GM21825 (cell line): ENCODE data around the gene CCDC9.
"Not testable (repeated sequence)": the region's sequence is repeated elsewhere in the genome, so short reads cannot be mapped to it uniquely, and the experiment has no call there.

ENCODE experiments used
- ATAC-seq: cut with Tn5 transposase; IDR thresholded peaks from one replicate; pipeline ENCODE4 v1.9.1; 2021; ENCODE audit warnings: mild to moderate bottlenecking, moderate library complexity; ENCODE audit not compliant: unreplicated experiment

The CCDC9 gene

DNA sequence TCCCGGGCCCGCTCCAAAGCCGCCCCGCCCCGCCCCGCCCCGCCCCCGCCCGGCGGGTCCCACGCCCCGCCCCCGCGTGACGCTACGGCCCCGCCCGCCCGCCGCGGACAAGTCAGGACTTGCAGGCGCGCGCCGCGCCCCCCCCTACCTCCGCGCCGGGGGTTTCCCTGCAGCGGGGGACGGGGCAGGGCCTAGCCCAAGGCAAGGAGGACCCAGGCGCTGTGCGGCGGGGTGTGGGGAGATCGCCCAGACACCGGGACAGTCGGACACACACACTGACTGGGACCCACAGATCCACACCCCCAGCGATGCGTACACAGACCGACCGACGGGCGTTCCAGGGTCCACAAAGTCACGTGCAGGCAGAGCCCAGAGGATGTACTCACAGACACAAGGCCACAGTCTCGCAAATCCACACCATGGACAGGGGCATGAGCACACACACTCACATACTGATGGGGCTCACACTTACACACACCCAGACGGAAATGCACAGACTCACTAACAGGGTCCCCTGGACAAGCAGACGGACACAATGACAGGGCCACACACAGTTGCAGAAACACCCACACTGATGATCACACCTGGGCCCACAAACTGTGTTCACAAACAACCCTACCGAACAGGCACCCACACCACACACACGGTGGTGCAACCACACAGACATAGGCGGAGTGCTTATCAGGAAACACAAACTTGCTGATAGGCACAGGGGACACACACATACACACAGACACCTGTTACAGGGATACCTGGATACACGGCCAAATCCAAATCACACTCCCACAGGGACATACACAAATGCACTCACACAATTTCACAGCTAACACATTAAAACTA is 24.9 kb upstream of the CCDC9 start:
- ATAC-seq: peak; percentile 33

- ATAC-seq: no peak
These were observed 23.7 kb upstream of the CCDC9 start for GRCh38 chr19:47232422-47233211.

DNA sequence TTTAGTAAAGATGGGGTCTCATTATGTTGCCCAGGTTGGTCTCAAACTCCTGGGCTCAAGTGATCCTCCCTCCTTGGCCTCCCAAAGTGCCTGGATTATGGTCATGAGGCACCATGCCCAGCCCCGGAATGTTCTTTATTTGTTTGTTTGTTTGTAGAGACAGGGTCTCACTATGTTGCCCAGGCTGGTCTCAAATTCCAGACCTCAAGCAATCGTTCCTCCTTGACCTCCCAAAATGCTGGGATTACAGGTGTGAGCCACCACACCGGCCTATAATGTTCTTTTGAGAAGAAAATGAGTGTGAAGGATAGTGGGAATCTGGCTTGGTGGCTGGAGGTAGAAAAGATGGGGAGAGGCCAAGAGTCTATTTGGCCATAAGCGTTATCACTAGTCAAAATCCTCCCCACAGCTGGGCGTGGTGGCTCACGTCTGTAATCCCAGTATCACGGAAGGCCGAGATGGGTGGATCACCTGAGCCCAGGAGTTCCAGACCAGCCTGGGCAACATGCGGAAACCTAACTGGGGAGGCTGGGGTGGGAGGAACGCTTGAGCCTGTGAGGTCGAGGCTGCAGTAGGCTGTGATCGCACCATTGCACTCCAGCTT is 20.2 kb upstream of the CCDC9 start:
- ATAC-seq: no peak

DNA sequence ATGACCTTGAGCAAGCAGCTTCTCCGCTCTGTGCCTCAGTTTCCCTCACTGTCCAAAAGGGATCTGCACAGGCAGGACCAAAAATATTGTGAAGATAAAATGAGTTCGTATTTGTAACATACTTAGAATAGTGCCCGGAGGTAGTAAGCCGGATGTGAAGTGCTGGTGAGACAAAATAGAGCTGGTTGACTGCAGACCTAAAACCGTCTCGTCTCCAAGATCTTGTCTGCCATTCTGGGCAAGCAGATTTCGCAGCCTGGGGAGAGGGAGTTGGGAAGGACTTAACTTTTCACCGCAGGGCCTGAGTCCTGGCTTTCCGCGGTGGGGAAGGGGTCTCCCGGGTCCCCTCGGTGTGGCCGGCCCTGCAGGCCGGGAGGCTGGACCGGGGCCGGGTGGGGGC is 17.2 kb upstream of the CCDC9 start:
- no peak for ATAC-seq

DNA sequence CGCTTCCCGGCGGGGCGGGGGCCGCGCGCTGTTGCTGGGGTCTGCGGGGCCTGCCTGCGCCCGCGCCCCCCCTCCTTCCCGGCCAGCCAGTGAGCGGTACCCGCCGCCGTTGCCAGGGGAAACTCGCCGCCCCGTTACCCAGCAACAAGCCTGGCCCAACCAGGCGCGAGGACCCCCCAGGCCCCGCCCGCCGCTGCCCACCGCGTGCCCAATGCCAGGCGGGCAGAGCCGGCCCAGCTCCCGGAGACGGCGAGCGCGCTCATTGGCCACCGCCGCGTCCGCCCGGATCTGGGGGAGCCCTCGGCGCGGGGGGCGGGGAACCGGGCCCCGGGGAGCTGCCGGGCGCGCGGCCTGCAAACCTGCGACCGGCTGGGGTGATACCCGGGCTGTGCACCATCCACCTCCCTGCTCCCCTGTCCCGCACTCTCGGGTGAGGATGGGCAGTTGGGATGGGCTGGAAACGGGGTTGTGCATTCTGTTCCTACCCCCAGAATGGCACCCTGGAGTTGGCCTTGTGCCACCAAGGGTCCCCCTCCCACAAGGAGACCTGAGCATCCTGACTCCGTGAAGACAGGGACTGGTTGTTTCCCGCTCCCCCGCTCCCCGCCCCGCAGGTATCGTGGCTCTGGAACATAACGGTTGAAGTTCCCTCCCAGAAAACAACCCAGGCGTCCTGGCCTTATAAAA is 16.6 kb upstream of the CCDC9 start:
- ATAC-seq: no peak

DNA sequence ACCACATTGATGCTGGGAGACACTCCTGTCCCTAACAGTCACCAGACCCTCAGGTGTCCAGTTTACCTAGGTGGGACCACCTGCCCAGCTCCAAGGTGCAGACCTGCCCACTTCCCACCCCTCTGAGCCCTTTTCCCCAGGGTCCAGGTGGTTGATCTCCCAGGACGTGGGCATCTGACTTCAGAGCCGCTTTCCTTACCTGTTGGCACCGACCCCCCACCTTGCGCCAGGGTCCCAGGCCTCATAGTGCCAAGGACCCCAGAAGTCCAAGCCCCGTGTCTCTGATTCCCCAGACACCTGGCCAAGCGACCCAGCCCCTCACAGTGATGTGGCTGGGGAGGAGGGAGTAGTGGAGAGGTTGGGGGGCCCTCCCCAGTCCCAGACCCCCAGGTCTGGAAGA is 15.8 kb upstream of the CCDC9 start:
- no peak for ATAC-seq

GRCh38 chr19:47240996-47241918 is 15.1 kb upstream of the CCDC9 start:
- ATAC-seq: no peak

DNA sequence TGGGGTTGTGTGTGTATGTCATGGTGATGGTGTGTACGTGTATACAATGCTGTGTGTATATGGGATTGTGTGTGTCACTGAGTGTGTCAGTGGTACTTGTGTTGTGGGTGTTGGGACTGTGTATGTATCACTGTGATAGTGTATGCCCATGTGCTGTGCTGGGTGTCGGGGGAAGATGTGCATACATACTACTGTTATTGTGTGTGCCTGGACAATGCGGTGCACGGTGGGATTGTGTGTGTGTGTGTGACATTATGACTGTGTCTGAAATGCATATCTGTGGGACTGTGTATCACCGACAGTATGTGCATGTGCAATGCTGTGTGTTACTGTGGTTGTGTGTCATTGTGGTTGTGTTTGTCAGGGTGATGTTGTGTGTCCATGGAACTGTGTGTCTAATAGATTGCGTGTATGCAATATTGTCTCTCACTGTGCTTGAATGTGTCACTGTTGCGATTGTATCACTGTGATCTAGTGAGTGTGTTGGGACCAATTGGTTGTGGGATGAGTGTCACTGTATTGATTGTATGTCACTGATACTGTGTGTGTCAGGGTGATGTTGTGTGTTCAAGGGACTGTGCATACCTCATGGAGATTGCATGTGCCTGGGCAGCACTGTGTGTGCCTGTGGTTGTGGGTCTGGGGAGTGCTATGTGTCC is 14.3 kb upstream of the CCDC9 start:
- no peak for ATAC-seq

DNA sequence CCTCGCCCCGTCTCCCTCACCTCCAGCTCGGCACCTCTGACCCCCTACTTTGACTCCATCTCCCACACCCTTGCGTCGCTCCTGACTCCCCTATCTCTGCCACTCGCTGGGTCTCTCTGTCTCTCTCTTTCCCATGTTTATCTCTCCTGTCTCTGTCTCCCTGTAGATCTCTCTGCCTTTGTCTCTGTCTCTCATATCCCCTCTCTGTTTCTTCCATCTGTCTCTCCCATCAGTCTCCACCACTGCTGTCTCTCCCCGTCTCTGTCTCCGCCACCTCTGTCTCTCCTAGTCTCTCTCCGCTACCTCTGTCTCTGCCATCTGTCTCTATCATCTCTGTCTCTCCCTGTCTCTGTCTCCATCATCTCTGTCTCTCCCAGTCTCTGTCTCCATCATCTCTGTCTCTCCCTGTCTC is 13.0 kb upstream of the CCDC9 start:
- ATAC-seq: no peak

DNA sequence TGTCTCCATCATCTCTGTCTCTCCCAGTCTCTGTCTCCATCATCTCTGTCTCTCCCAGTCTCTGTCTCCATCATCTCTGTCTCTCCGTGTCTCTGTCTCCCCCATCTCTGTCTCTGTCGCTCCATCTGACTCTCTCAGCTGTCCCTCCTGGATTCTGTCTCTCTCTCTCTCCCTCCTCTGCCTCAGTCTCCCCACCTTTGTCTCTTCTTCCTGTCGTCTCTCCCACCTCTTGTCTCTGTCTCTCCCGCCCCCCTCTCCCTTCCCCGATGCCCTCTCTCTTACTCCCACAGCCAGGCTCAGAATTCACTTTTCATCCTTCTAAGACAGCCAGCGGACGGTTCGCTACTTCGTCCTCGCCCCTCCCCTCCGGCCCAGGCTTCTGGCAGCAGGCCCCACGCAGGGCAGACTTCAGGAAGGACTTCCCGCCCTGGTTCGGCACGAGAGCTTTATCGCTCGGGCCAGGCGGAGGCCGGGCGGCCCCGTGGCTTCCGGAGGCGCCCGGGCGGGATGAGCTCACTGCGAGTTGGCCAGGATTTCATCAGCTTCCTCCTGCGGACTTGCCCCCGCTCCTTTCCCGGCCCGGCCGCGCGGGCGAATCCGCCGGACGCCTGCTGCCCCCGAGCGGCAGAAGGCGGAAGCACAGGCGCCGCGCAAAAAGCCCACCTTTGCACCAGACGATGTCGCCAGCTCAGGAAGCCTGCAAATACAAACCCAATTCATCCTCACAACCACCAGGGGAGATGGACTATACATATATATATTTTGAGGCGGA is 12.4 kb upstream of the CCDC9 start:
- ATAC-seq: peak; percentile 58

GRCh38 chr19:47247308-47247990 is 8.9 kb upstream of the CCDC9 start:
- ATAC-seq: no peak

- ATAC-seq: not testable (repeated sequence)
These were observed 3.3 kb upstream of the CCDC9 start for GRCh38 chr19:47253016-47253415.

GRCh38 chr19:47253467-47253881 is 2.9 kb upstream of the CCDC9 start:
- ATAC-seq: no peak

GRCh38 chr19:47253970-47254369 is 2.4 kb upstream of the CCDC9 start:
- ATAC-seq: no peak

- peak; percentile 56 for ATAC-seq
These were observed 527 bp downstream of the CCDC9 start for GRCh38 chr19:47256693-47257410.

DNA sequence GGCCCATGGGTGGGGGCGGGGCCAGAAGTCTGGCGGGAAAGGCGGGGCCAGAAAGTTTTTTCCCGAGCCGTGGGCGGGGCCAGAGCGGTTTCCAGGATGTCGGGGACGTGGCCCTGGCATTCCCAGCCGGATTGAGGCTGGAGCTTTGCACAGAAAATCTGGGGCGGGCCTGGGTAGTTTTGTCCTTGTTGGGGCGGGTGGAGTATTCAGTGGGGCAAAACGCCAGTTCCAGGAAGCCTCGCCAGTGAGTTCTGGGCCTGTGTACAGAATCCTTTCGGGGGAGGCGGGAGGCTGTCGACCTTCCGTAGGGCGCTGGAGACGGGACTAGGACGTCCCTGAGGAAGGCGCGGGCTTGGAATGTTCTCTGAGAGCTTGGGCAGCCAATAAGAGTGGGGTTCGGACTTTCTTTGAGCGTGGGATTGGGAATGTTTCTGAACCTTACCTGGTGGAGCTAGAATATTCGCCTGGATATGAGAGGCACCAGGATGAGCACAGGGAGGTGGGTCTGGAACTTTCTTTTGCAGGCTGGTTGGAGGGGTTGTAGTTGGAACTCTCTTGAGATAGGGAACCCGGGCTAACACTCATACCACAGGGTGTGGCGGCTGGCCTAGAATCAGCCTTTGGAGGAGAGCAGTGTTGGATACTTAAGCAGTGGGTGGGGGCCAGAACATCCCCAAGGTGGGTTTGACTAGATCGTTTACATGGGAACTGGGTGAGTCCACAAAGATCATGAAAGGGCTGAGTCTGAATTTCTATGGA is 1.3 kb downstream of the CCDC9 start:
- no peak for ATAC-seq

- ATAC-seq: no peak
These were observed 2.1 kb downstream of the CCDC9 start for GRCh38 chr19:47258434-47258833.
